WTC11 (cell line): ENCODE measurements around the gene SLC22A13.

Source experiments
- ELF4 ChIP-seq: sonication (generic); formaldehyde crosslinking; IDR thresholded peaks from 2 replicates; pipeline ENCODE4 v1.8.1; 2022; ENCODE audit warnings: low read depth, mild to moderate bottlenecking, moderate library complexity, missing genetic modification reagents
- FOXK1 ChIP-seq: sonication (generic); formaldehyde crosslinking; IDR thresholded peaks from 2 replicates; pipeline ENCODE4 v1.8.0; 2022; ENCODE audit warnings: mild to moderate bottlenecking, moderate library complexity, missing genetic modification reagents
- JUN ChIP-seq: sonication (generic); formaldehyde crosslinking; IDR thresholded peaks from 2 replicates; pipeline ENCODE4 v1.8.0; 2023; ENCODE audit warnings: mild to moderate bottlenecking, missing genetic modification reagents
- NR1H2 ChIP-seq: sonication (generic); formaldehyde crosslinking; IDR thresholded peaks from 2 replicates; pipeline ENCODE4 v1.9.0; 2021; ENCODE audit warnings: mild to moderate bottlenecking, moderate library complexity, missing genetic modification reagents
- USF2 ChIP-seq: sonication (generic); formaldehyde crosslinking; IDR thresholded peaks from 2 replicates; pipeline ENCODE4 v1.8.1; 2023; ENCODE audit warnings: mild to moderate bottlenecking, missing genetic modification reagents, moderate library complexity
- ZNF416 ChIP-seq: fragments of 250-450 bp; sonication (Bioruptor Pico); IDR thresholded peaks from 2 replicates; pipeline ENCODE4 v1.9.0; 2021; ENCODE audit warnings: mild to moderate bottlenecking, inconsistent platforms
- TF ChIP-seq, protein P1 (sequence below): fragments of 200-600 bp; IDR thresholded peaks from 2 replicates; pipeline ENCODE4 v1.8.0; 2022; ENCODE audit warnings: antibody characterized with exemption
- TF ChIP-seq, protein P2 (sequence below): sonication (generic); formaldehyde crosslinking; IDR thresholded peaks from 2 replicates; pipeline ENCODE4 v1.8.0; 2022; ENCODE audit warnings: mild to moderate bottlenecking, missing genetic modification reagents
- TF ChIP-seq, protein P3 (sequence below): sonication (generic); formaldehyde crosslinking; IDR thresholded peaks from 2 replicates; pipeline ENCODE4 v1.8.1; 2023; ENCODE audit warnings: mild to moderate bottlenecking, missing genetic modification reagents
- TF ChIP-seq, protein P4 (sequence below): sonication (generic); formaldehyde crosslinking; IDR thresholded peaks from 2 replicates; pipeline ENCODE4 v1.8.1; 2023; ENCODE audit warnings: mild to moderate bottlenecking, missing genetic modification reagents, borderline replicate concordance

DNA sequence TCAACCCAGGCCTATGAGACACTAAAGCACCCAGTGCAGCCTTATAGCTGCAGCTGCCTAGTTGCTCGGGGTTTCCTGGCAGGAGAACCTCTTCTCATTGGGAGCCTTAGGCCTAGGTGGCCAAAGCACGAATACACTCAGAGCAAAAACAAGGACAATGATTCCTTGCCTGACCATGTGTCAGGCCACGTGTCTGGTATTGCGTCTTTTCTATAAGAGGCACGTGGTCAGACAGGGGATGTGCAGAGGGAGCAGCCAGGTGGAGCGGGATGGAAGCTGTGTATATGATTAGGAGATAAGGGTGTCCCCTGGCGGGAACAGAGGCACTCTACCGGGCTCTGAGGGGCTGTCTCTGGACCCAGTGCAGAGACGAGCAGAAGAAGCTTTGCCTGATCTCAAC is 42.8 kb downstream of the SLC22A13 start:
- no peak for TF ChIP-seq FOXK1
- TF ChIP-seq, protein P1, sequence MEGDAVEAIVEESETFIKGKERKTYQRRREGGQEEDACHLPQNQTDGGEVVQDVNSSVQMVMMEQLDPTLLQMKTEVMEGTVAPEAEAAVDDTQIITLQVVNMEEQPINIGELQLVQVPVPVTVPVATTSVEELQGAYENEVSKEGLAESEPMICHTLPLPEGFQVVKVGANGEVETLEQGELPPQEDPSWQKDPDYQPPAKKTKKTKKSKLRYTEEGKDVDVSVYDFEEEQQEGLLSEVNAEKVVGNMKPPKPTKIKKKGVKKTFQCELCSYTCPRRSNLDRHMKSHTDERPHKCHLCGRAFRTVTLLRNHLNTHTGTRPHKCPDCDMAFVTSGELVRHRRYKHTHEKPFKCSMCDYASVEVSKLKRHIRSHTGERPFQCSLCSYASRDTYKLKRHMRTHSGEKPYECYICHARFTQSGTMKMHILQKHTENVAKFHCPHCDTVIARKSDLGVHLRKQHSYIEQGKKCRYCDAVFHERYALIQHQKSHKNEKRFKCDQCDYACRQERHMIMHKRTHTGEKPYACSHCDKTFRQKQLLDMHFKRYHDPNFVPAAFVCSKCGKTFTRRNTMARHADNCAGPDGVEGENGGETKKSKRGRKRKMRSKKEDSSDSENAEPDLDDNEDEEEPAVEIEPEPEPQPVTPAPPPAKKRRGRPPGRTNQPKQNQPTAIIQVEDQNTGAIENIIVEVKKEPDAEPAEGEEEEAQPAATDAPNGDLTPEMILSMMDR, result no peak
- TF ChIP-seq NR1H2 (CRISPR knock-in tag), result no peak
- TF ChIP-seq, protein P2, sequence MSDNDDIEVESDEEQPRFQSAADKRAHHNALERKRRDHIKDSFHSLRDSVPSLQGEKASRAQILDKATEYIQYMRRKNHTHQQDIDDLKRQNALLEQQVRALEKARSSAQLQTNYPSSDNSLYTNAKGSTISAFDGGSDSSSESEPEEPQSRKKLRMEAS (CRISPR knock-in tag), result no peak
- no peak for TF ChIP-seq USF2
- TF ChIP-seq, protein P3, sequence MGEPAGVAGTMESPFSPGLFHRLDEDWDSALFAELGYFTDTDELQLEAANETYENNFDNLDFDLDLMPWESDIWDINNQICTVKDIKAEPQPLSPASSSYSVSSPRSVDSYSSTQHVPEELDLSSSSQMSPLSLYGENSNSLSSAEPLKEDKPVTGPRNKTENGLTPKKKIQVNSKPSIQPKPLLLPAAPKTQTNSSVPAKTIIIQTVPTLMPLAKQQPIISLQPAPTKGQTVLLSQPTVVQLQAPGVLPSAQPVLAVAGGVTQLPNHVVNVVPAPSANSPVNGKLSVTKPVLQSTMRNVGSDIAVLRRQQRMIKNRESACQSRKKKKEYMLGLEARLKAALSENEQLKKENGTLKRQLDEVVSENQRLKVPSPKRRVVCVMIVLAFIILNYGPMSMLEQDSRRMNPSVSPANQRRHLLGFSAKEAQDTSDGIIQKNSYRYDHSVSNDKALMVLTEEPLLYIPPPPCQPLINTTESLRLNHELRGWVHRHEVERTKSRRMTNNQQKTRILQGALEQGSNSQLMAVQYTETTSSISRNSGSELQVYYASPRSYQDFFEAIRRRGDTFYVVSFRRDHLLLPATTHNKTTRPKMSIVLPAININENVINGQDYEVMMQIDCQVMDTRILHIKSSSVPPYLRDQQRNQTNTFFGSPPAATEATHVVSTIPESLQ (CRISPR knock-in tag), result no peak
- TF ChIP-seq, protein P4, sequence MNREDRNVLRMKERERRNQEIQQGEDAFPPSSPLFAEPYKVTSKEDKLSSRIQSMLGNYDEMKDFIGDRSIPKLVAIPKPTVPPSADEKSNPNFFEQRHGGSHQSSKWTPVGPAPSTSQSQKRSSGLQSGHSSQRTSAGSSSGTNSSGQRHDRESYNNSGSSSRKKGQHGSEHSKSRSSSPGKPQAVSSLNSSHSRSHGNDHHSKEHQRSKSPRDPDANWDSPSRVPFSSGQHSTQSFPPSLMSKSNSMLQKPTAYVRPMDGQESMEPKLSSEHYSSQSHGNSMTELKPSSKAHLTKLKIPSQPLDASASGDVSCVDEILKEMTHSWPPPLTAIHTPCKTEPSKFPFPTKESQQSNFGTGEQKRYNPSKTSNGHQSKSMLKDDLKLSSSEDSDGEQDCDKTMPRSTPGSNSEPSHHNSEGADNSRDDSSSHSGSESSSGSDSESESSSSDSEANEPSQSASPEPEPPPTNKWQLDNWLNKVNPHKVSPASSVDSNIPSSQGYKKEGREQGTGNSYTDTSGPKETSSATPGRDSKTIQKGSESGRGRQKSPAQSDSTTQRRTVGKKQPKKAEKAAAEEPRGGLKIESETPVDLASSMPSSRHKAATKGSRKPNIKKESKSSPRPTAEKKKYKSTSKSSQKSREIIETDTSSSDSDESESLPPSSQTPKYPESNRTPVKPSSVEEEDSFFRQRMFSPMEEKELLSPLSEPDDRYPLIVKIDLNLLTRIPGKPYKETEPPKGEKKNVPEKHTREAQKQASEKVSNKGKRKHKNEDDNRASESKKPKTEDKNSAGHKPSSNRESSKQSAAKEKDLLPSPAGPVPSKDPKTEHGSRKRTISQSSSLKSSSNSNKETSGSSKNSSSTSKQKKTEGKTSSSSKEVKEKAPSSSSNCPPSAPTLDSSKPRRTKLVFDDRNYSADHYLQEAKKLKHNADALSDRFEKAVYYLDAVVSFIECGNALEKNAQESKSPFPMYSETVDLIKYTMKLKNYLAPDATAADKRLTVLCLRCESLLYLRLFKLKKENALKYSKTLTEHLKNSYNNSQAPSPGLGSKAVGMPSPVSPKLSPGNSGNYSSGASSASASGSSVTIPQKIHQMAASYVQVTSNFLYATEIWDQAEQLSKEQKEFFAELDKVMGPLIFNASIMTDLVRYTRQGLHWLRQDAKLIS (CRISPR knock-in tag), result no peak
- no peak for TF ChIP-seq ZNF416 (CRISPR knock-in tag)
- TF ChIP-seq ELF4 (CRISPR knock-in tag), result no peak
- no peak for TF ChIP-seq JUN (CRISPR knock-in tag)
